HepG2 (cell line): ENCODE data around the gene USP24. TPM values are rescaled to one million over a fixed set of nuclear protein-coding genes. Genes with fewer than 3 reads are reported as not detected.

Experiments
- ATAC-seq: fragments of 200-7000 bp; cut with Tn5 transposase; 3 replicates; pipeline ENCODE4 v1.9.1; 2020; ENCODE audit warnings: mild to moderate bottlenecking, moderate library complexity
- BruUV-seq: library from RNA; stranded (reverse); fragments of 400-500 nt; replicated peaks from 2 replicates; lab custom pipeline; 2021; lab: Mats Ljungman, UMichigan
- CTCF ChIA-PET: fragments of 300-600 bp; formaldehyde crosslinking; extraction: SDS; loops from one replicate; lab custom pipeline; 2021; ENCODE audit warnings: low total read pairs, inconsistent platforms, low intra/inter-chr PET ratio; lab: Yijun Ruan, JAX
- POLR2A ChIA-PET: fragments of 350-600 bp; sonication (Branson Sonifier 250); formaldehyde crosslinking; loops from one replicate; lab custom pipeline; 2020; ENCODE audit warnings: antibody characterized with exemption, inconsistent platforms; lab: Yijun Ruan, JAX
- DNase-seq: peaks from one replicate; pipeline ENCODE4 v3.0.0-alpha.2; 2015; ENCODE audit warnings: low spot score
- FAIRE-seq: peaks from 3 replicates; lab custom pipeline; 2011; peaks lifted over from hg19 to GRCh38; lab: Jason Lieb, UNC
- H2AFZ ChIP-seq: one replicate; pipeline ENCODE4 v1.6.1; 2011; ENCODE audit warnings: low read length, inconsistent platforms
- H3K27ac ChIP-seq: fragments of 300-600 bp; 3 replicates; pipeline ENCODE4 v1.8.0; 2011; ENCODE audit warnings: mixed run types, mild to moderate bottlenecking, mixed read lengths, low read length, inconsistent platforms; ENCODE audit not compliant: insufficient read depth; ENCODE audit errors: extremely low read length
- H3K27me3 ChIP-seq, 2 experiments: fragments of 200-600 bp in 1 of 2; 2 replicates in 1 of 2; 3 replicates in 1 of 2; pipeline versions ENCODE4 v1.6.0 to v1.8.0; 2011; ENCODE audit warnings: low read length in 2 of 2, mild to moderate bottlenecking in 2 of 2, moderate library complexity in 2 of 2, inconsistent platforms in 1 of 2; ENCODE audit not compliant: insufficient read depth in 2 of 2, control insufficient read depth in 1 of 2
- H3K36me3 ChIP-seq, 2 experiments: fragments of 200-600 bp in 1 of 2; replicated peaks in 1 of 2; 2 replicates in 1 of 2; 3 replicates in 1 of 2; pipeline versions ENCODE4 v1.5.1 to v1.8.0; 2011; ENCODE audit warnings: low read length in 2 of 2, inconsistent platforms in 1 of 2; ENCODE audit not compliant: insufficient read depth in 2 of 2, control insufficient read depth in 1 of 2
- H3K4me1 ChIP-seq: 2 replicates; pipeline ENCODE4 v1.5.1; 2012; ENCODE audit warnings: low read length, inconsistent platforms; ENCODE audit not compliant: insufficient read depth
- H3K4me2 ChIP-seq: 2 replicates; pipeline ENCODE4 v1.6.0; 2011; ENCODE audit warnings: low read depth, low read length, inconsistent platforms
- H3K4me3 ChIP-seq, 3 experiments: fragments of 200-600 bp in 1 of 3; sonication (generic), shearing (Covaris generic) in 1 of 3; replicated peaks in 1 of 3; 2 replicates each; pipeline ENCODE4 v1.5.1; 2011 to 2016; ENCODE audit warnings: low read length in 3 of 3, inconsistent platforms in 2 of 3, low read depth in 2 of 3, mild to moderate bottlenecking in 2 of 3, control low read depth in 1 of 3, mixed read lengths in 1 of 3; ENCODE audit not compliant: insufficient read depth in 1 of 3
- H3K79me2 ChIP-seq: one replicate; pipeline ENCODE4 v1.6.1; 2011; ENCODE audit warnings: low read length, inconsistent platforms; ENCODE audit not compliant: insufficient read depth
- H3K9ac ChIP-seq: 2 replicates; pipeline ENCODE4 v1.6.0; 2011; ENCODE audit warnings: mild to moderate bottlenecking, low read depth, low read length, inconsistent platforms; ENCODE audit not compliant: insufficient read depth
- H3K9me3 ChIP-seq: 2 replicates; pipeline ENCODE4 v1.5.1; 2012; ENCODE audit warnings: mild to moderate bottlenecking, low read length
- H4K20me1 ChIP-seq: 2 replicates; pipeline ENCODE4 v1.6.0; 2011; ENCODE audit warnings: inconsistent platforms, mild to moderate bottlenecking, low read length, moderate library complexity; ENCODE audit not compliant: insufficient read depth
- BCL6 ChIP-seq: IDR thresholded peaks from 2 replicates; pipeline ENCODE4 v1.6.1; 2016; ENCODE audit warnings: missing genetic modification reagents, missing compliant biosample characterization
- GMEB1 ChIP-seq: sonication (generic); formaldehyde crosslinking; IDR thresholded peaks from 2 replicates; pipeline ENCODE4 v1.5.1; 2020; ENCODE audit warnings: missing genetic modification reagents, mild to moderate bottlenecking, borderline replicate concordance
- POLR2G ChIP-seq: fragments of 200-400 bp; formaldehyde crosslinking; IDR thresholded peaks from 2 replicates; pipeline ENCODE4 v1.6.1; 2018; ENCODE audit warnings: mild to moderate bottlenecking, low read depth, low read length, moderate library complexity
- SP1 ChIP-seq, 2 experiments: fragments of 450-650 bp in 1 of 2; sonication (generic) in 1 of 2; formaldehyde crosslinking in 1 of 2; IDR thresholded peaks; 2 replicates each; pipeline versions ENCODE4 v1.4.0 to v1.6.1; 2016 to 2020; ENCODE audit warnings: missing genetic modification reagents in 1 of 2
- ZBTB38 ChIP-seq: sonication (generic); formaldehyde crosslinking; IDR thresholded peaks from 2 replicates; pipeline ENCODE4 v1.5.1; 2020; ENCODE audit warnings: mild to moderate bottlenecking, missing genetic modification reagents
- ZNF10 ChIP-seq: sonication (generic); formaldehyde crosslinking; IDR thresholded peaks from 2 replicates; pipeline ENCODE4 v1.4.0; 2020; ENCODE audit warnings: mild to moderate bottlenecking, low read depth, missing genetic modification reagents, borderline replicate concordance
- ZNF160 ChIP-seq: sonication (generic); formaldehyde crosslinking; IDR thresholded peaks from 2 replicates; pipeline ENCODE4 v1.8.0; 2022; ENCODE audit warnings: mild to moderate bottlenecking, inconsistent platforms, missing genetic modification reagents
- ZNF354B ChIP-seq: sonication (generic); formaldehyde crosslinking; IDR thresholded peaks from 2 replicates; pipeline ENCODE4 v1.8.0; 2022; ENCODE audit warnings: mild to moderate bottlenecking, missing genetic modification reagents
- ZNF446 ChIP-seq: sonication (generic); formaldehyde crosslinking; IDR thresholded peaks from 2 replicates; pipeline ENCODE4 v1.5.0; 2020; ENCODE audit warnings: mild to moderate bottlenecking, missing genetic modification reagents
- ZNF576 ChIP-seq: sonication (generic); formaldehyde crosslinking; IDR thresholded peaks from 2 replicates; pipeline ENCODE4 v1.4.0; 2020; ENCODE audit warnings: mild to moderate bottlenecking, missing genetic modification reagents
- ZNF607 ChIP-seq: sonication (generic); formaldehyde crosslinking; IDR thresholded peaks from 2 replicates; pipeline ENCODE4 v1.5.1; 2020; ENCODE audit warnings: missing genetic modification reagents, mild to moderate bottlenecking, borderline replicate concordance
- ZNF749 ChIP-seq: sonication (generic); formaldehyde crosslinking; IDR thresholded peaks from 2 replicates; pipeline ENCODE4 v1.8.0; 2022; ENCODE audit warnings: mild to moderate bottlenecking, missing genetic modification reagents, moderate library complexity, borderline replicate concordance
- in situ Hi-C: cut with HindIII; loops from 2 replicates; pipeline ENCODE4 v1.10.0; 2017; ENCODE audit warnings: low pct_unique_long_range_greater_than_20kb; ENCODE audit not compliant: extremely low pct_ligation_motif_present
- intact Hi-C: fragments of 100-400 bp; cut with micrococcal nuclease; formaldehyde crosslinking; loops from one replicate; pipeline ENCODE4 v1.10.0; 2022; ENCODE audit not compliant: unreplicated experiment
- polyA plus RNA-seq, 8 experiments: library from polyadenylated mRNA; depleted of rRNA in 3 of 8; stranded (reverse) in 7 of 8; unstranded in 1 of 8; fragments of >200 nt; fragmentation: Illumina TruSeq in 4 of 8; extraction: Trizol in 4 of 8; gene quantifications; 2 replicates each; pipeline versions ENCODE4 v1.2.1 to v1.2.3, GENCODE V29; 2011 to 2016; ENCODE audit warnings: low read depth in 4 of 8, missing spikeins in 1 of 8, mixed read lengths in 1 of 8; ENCODE audit not compliant: insufficient read depth in 1 of 8
- total RNA-seq, 5 experiments: library from RNA; depleted of rRNA; stranded (reverse); fragments of >200 nt; fragmentation: Illumina TruSeq; extraction: Trizol; gene quantifications; 2 replicates each; pipeline ENCODE4 v1.2.3, GENCODE V29; 2016; ENCODE audit warnings: low read depth in 1 of 5
- TF ChIP-seq, protein P1 (sequence below), 2 experiments: sonication (generic) in 1 of 2; formaldehyde crosslinking in 1 of 2; IDR thresholded peaks; 2 replicates each; pipeline versions ENCODE4 v1.6.1 to v1.9.0; 2014 to 2022; ENCODE audit warnings: antibody characterized with exemption in 1 of 2, borderline replicate concordance in 1 of 2, inconsistent platforms in 1 of 2, low read depth in 1 of 2, missing genetic modification reagents in 1 of 2

The USP24 gene
- total and polyA plus RNA-seq, 2 of the 13 experiments (the other 11 are each of a cell fraction or from before 2014, with no cell fraction given): 18.8 to 47.6 TPM

- no peak for TF ChIP-seq SP1 (IDR thresholded peaks at IDR 0.05)
- no peak for TF ChIP-seq SP1 (CRISPR knock-in tag; IDR thresholded peaks at IDR 0.05)
- no peak for TF ChIP-seq ZNF10 (CRISPR knock-in tag)
- no peak for TF ChIP-seq ZNF607 (CRISPR knock-in tag)
- no peak for TF ChIP-seq ZNF354B (CRISPR knock-in tag)
- TF ChIP-seq, protein P1, sequence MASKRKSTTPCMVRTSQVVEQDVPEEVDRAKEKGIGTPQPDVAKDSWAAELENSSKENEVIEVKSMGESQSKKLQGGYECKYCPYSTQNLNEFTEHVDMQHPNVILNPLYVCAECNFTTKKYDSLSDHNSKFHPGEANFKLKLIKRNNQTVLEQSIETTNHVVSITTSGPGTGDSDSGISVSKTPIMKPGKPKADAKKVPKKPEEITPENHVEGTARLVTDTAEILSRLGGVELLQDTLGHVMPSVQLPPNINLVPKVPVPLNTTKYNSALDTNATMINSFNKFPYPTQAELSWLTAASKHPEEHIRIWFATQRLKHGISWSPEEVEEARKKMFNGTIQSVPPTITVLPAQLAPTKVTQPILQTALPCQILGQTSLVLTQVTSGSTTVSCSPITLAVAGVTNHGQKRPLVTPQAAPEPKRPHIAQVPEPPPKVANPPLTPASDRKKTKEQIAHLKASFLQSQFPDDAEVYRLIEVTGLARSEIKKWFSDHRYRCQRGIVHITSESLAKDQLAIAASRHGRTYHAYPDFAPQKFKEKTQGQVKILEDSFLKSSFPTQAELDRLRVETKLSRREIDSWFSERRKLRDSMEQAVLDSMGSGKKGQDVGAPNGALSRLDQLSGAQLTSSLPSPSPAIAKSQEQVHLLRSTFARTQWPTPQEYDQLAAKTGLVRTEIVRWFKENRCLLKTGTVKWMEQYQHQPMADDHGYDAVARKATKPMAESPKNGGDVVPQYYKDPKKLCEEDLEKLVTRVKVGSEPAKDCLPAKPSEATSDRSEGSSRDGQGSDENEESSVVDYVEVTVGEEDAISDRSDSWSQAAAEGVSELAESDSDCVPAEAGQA (IDR thresholded peaks at IDR 0.05; ENCODE audit: low read depth): no peak
- TF ChIP-seq, protein P1 (CRISPR knock-in tag; IDR thresholded peaks at IDR 0.05; ENCODE audit: borderline replicate concordance): no peak
- no peak for TF ChIP-seq GMEB1 (CRISPR knock-in tag)
- no peak for TF ChIP-seq ZNF446 (CRISPR knock-in tag)
- TF ChIP-seq BCL6 (CRISPR knock-in tag): no peak
- no peak for TF ChIP-seq ZNF576 (CRISPR knock-in tag)
- no peak for TF ChIP-seq ZNF749 (CRISPR knock-in tag)
- TF ChIP-seq ZBTB38 (CRISPR knock-in tag): no peak
- TF ChIP-seq ZNF160 (CRISPR knock-in tag): no peak
- no peak for TF ChIP-seq POLR2G
- Histone ChIP-seq H4K20me1 (no peaks in the 10 kb centered on the region), H3K27me3 (no peaks in the 10 kb centered on the region), H2AFZ (no peak overlapping the region), H3K9me3 (no peaks in the 10 kb centered on the region), H3K36me3 (peaks cover 17 to 61% of the 10 kb centered on the region in 2 experiments), H3K4me2 (no peak overlapping the region), H3K79me2 (no peaks in the 10 kb centered on the region), H3K27ac (no peak overlapping the region), H3K9ac (no peak overlapping the region), H3K4me1 (no peaks in the 10 kb centered on the region), H3K4me3 (no peak overlapping the region)
- no peak for ATAC-seq
- BruUV-seq: no TSS peak
- in situ Hi-C loops: no loop called here
- intact Hi-C loops: no loop called here
- POLR2A ChIA-PET: no interaction called here
- no peak for DNase-seq
- FAIRE-seq: no peak
- CTCF ChIA-PET: no interaction called here
Observed at GRCh38 chr1:55156093-55156492, 59.1 kb downstream of the USP24 start.
